Trophoblast cell (in vitro differentiated cells and primary cell): Measurements from ENCODE around the gene VWA1.

Experiments used
- DNase-seq, 2 donors: peaks; one replicate each; pipeline ENCODE4 v3.0.0-alpha.2; 2016
- H2AFZ ChIP-seq: 2 replicates; pipeline ENCODE4 v1.6.1; 2013; ENCODE audit warnings: low read length, moderate library complexity, mild to moderate bottlenecking; ENCODE audit not compliant: insufficient read depth, poor library complexity
- H2AK5ac ChIP-seq: 2 replicates; pipeline ENCODE4 v1.6.1; 2013; ENCODE audit warnings: mild to moderate bottlenecking, low read length
- H2BK120ac ChIP-seq: 2 replicates; pipeline ENCODE4 v1.6.1; 2013; ENCODE audit warnings: low read length, mild to moderate bottlenecking, moderate library complexity; ENCODE audit not compliant: insufficient read depth, poor library complexity
- H2BK12ac ChIP-seq: 2 replicates; pipeline ENCODE4 v1.6.1; 2013; ENCODE audit warnings: mild to moderate bottlenecking, low read length, moderate library complexity
- H2BK5ac ChIP-seq: 2 replicates; pipeline ENCODE4 v1.6.1; 2013; ENCODE audit warnings: low read length, low read depth, moderate library complexity, mild to moderate bottlenecking; ENCODE audit not compliant: poor library complexity
- H3K14ac ChIP-seq: 2 replicates; pipeline ENCODE4 v1.6.1; 2013; ENCODE audit warnings: mild to moderate bottlenecking, low read length
- H3K18ac ChIP-seq: 2 replicates; pipeline ENCODE4 v1.6.1; 2013; ENCODE audit warnings: mild to moderate bottlenecking, low read length
- H3K23ac ChIP-seq: 2 replicates; pipeline ENCODE4 v1.6.1; 2013; ENCODE audit warnings: low read length
- H3K27ac ChIP-seq: 2 replicates; pipeline ENCODE4 v1.5.1; 2013; ENCODE audit warnings: low read depth, mild to moderate bottlenecking, inconsistent platforms, low read length, moderate library complexity
- H3K27me3 ChIP-seq: 2 replicates; pipeline ENCODE4 v1.6.1; 2013; ENCODE audit warnings: inconsistent platforms, mild to moderate bottlenecking, low read length, moderate library complexity; ENCODE audit not compliant: insufficient read depth
- H3K36me3 ChIP-seq, 2 experiments: 1 replicate in 1 of 2; 2 replicates in 1 of 2; pipeline ENCODE4 v1.6.1; 2013; ENCODE audit warnings: low read length in 2 of 2, mild to moderate bottlenecking in 2 of 2, moderate library complexity in 1 of 2; ENCODE audit not compliant: insufficient read depth in 2 of 2, control insufficient read depth in 1 of 2
- H3K4ac ChIP-seq: 2 replicates; pipeline ENCODE4 v1.6.1; 2013; ENCODE audit warnings: low read depth, mild to moderate bottlenecking, low read length, moderate library complexity
- H3K4me1 ChIP-seq, 2 experiments: 1 replicate in 1 of 2; 2 replicates in 1 of 2; pipeline ENCODE4 v1.6.1; 2013; ENCODE audit warnings: low read length in 2 of 2, mild to moderate bottlenecking in 2 of 2, moderate library complexity in 1 of 2; ENCODE audit not compliant: insufficient read depth in 2 of 2, control insufficient read depth in 1 of 2
- H3K4me2 ChIP-seq: 2 replicates; pipeline ENCODE4 v1.6.1; 2013; ENCODE audit warnings: inconsistent platforms, mild to moderate bottlenecking, low read length, moderate library complexity
- H3K4me3 ChIP-seq: 2 replicates; pipeline ENCODE4 v1.5.1; 2013; ENCODE audit warnings: mild to moderate bottlenecking, low read depth, low read length, inconsistent platforms
- H3K79me1 ChIP-seq: one replicate; pipeline ENCODE4 v1.6.1; 2013; ENCODE audit warnings: low read length
- H3K79me2 ChIP-seq: 2 replicates; pipeline ENCODE4 v1.6.1; 2013; ENCODE audit warnings: low read length, mild to moderate bottlenecking; ENCODE audit not compliant: control insufficient read depth, insufficient read depth, poor library complexity
- H3K9ac ChIP-seq: 2 replicates; pipeline ENCODE4 v1.6.1; 2013; ENCODE audit warnings: mild to moderate bottlenecking, low read length
- H3K9me3 ChIP-seq: 2 replicates; pipeline ENCODE4 v1.6.1; 2013; ENCODE audit warnings: low read depth, mild to moderate bottlenecking, control low read depth, inconsistent platforms, low read length; ENCODE audit not compliant: insufficient read depth
- H4K12ac ChIP-seq: 2 replicates; pipeline ENCODE4 v1.6.1; 2013; ENCODE audit warnings: low read depth, mild to moderate bottlenecking, low read length, moderate library complexity
- H4K8ac ChIP-seq: 2 replicates; pipeline ENCODE4 v1.6.1; 2013; ENCODE audit warnings: low read depth, mild to moderate bottlenecking, low read length, moderate library complexity
- H4K91ac ChIP-seq: one replicate; pipeline ENCODE4 v1.6.1; 2013; ENCODE audit warnings: low read depth, mild to moderate bottlenecking, low read length, moderate library complexity
- WGBS: extraction: QIAGEN DNeasy Blood & Tissue Kit; methylation state at CpG from one replicate; pipeline ENCODE4 v1.1.7; 2013; ENCODE audit warnings: missing lambda C conversion rate; ENCODE audit not compliant: insufficient read length, insufficient coverage; ENCODE audit errors: extremely low coverage; 5-methylcytosine and 5-hydroxymethylcytosine counted together

The VWA1 gene

GRCh38 chr1:1432274-1432950 lies 3.1 kb upstream of the VWA1 start:
- H3K79me2 ChIP-seq: peaks cover 35% of the 10 kb centered on the region
- WGBS: no CpG with 5 or more reads among the region's 28 CpGs

DNA sequence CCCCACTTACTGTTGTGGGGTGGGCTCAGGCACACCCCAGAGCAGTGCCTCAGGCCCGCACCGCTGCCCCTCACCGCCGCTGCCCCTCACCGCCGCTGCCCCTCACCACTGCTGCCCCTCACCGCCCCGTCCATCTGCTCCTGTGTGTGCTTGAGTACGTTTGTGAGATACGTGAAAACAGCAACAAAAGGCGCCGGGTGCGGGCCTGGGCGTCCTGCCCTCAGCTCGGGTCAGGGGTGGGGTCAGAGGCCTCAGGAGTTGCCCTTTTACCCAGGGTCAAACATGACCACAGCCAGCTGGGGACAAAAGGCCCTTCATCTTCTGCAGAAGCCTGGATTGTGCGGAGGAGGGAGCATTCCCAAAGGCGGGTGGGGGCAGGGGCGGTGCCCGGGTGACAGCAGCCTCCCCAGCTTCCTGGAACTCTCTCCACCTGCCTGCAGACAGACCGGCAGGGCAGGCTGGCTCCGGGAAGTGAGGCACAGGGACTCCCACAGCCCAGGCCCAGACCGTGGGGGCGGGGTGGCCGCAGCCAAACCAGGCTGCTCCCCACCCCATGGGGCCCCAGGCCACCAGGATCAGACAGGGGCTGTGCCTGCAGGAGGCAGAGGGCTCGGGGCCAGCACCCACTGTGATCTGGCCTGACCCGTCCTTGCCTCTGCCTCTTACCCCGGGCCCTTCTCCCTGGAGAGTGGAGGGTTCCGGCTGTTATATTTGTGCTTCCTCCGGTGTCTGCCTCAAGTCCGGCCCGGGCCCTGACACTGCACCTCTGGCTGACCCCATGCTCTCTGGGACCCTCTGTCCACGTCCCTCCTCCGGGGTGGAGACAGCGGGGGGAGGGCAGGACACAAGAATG lies 2.3 kb upstream of the VWA1 start:
- H2AFZ ChIP-seq: peak overlapping the region; percentile 46
- H3K27me3 ChIP-seq: no peaks in the 10 kb centered on the region
- peak overlapping the region; percentile 99 for H4K91ac ChIP-seq
- peak overlapping the region; percentile 71 for H4K12ac ChIP-seq
- peak overlapping the region; percentile 1 for H3K9ac ChIP-seq
- H3K9me3 ChIP-seq: peaks cover 2% of the 10 kb centered on the region
- peaks cover 59% of the 10 kb centered on the region for H3K79me1 ChIP-seq
- DNase-seq: peak; percentile 96 to 97
- H2BK120ac ChIP-seq: peak overlapping the region; percentile 98
- H3K4me1 ChIP-seq: peaks cover 73 to 76% of the 10 kb centered on the region in 2 experiments
- H3K23ac ChIP-seq: no peak overlapping the region
- peak overlapping the region; percentile 97 for H3K14ac ChIP-seq
- H3K27ac ChIP-seq: peak overlapping the region; percentile 99
- peaks cover 2 to 3% of the 10 kb centered on the region in 2 experiments for H3K36me3 ChIP-seq
- no CpG with 5 or more reads among the region's 34 CpGs for WGBS
- H3K4me3 ChIP-seq: no peak overlapping the region
- H3K4ac ChIP-seq: peak overlapping the region; percentile 83
- H3K18ac ChIP-seq: peak overlapping the region; percentile 99
- peak overlapping the region; percentile 98 for H2AK5ac ChIP-seq
- peak overlapping the region; percentile 38 for H3K4me2 ChIP-seq
- peak overlapping the region; percentile 98 for H2BK5ac ChIP-seq
- peak overlapping the region; percentile 93 for H4K8ac ChIP-seq
- peak overlapping the region; percentile 97 for H2BK12ac ChIP-seq
- peaks cover 35% of the 10 kb centered on the region for H3K79me2 ChIP-seq

More at GRCh38 chr1:1432274-1432950, 3.1 kb upstream of the VWA1 start:
- H2BK12ac ChIP-seq: peak overlapping the region; percentile 80
- no peaks in the 10 kb centered on the region for H3K27me3 ChIP-seq
- H3K27ac ChIP-seq: peak overlapping the region; percentile 99
- H3K18ac ChIP-seq: peak overlapping the region; percentile 81
- DNase-seq: no peak
- H3K36me3 ChIP-seq: peaks cover under 1 to 1% of the 10 kb centered on the region in 2 experiments
- H4K91ac ChIP-seq: peak overlapping the region; percentile 99
- peak overlapping the region; percentile 93 for H3K14ac ChIP-seq
- peak overlapping the region; percentile 83 for H3K4ac ChIP-seq
- H3K23ac ChIP-seq: no peak overlapping the region
- H3K4me1 ChIP-seq: peaks cover 68% of the 10 kb centered on the region in 2 experiments
- H2AFZ ChIP-seq: peak overlapping the region; percentile 46
- peak overlapping the region; percentile 65 for H4K12ac ChIP-seq
- peak overlapping the region; percentile 97 for H2BK5ac ChIP-seq
- H2AK5ac ChIP-seq: peak overlapping the region; percentile 87
- no peak overlapping the region for H3K4me3 ChIP-seq
- peaks cover 62% of the 10 kb centered on the region for H3K79me1 ChIP-seq
- H2BK120ac ChIP-seq: peak overlapping the region; percentile 96
- H3K9me3 ChIP-seq: peaks cover 2% of the 10 kb centered on the region
- H4K8ac ChIP-seq: peak overlapping the region; percentile 93
- H3K9ac ChIP-seq: no peak overlapping the region
- H3K4me2 ChIP-seq: peak overlapping the region; percentile 9

DNA sequence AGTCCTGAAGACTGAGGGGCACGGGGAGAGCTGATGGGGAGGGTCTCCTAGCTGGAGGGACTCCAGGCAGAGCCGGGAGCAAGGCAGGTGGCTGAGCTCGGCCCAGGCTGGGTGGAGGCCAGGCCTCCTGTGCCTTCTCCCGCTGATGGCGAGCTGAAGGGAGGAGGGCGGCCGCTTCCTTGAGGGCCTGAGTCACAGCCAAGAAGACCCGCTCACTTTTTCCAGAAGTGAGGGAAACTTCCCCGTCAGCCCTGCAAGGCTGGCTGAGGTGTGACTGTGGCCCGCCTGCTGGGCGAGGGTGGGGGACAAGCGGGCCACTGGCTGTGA lies 1.7 kb upstream of the VWA1 start:
- H3K27ac ChIP-seq: peak overlapping the region; percentile 99
- H2BK12ac ChIP-seq: peak overlapping the region; percentile 97
- H3K4me3 ChIP-seq: no peak overlapping the region
- H4K91ac ChIP-seq: peak overlapping the region; percentile 99
- peak overlapping the region; percentile 97 for H3K14ac ChIP-seq
- no peak overlapping the region for H3K23ac ChIP-seq
- peak overlapping the region; percentile 98 for H2BK5ac ChIP-seq
- peak overlapping the region; percentile 5 for H2AFZ ChIP-seq
- H3K36me3 ChIP-seq: peaks cover 6% of the 10 kb centered on the region in 2 experiments
- H3K4me2 ChIP-seq: peak overlapping the region; percentile 27
- peaks cover 73 to 80% of the 10 kb centered on the region in 2 experiments for H3K4me1 ChIP-seq
- H3K4ac ChIP-seq: peak overlapping the region; percentile 82
- H3K9me3 ChIP-seq: peaks cover 2% of the 10 kb centered on the region
- H3K27me3 ChIP-seq: no peaks in the 10 kb centered on the region
- peaks cover 58% of the 10 kb centered on the region for H3K79me1 ChIP-seq
- peak overlapping the region; percentile 99 for H3K18ac ChIP-seq
- peak; percentile 75 to 81 for DNase-seq
- H3K79me2 ChIP-seq: peaks cover 35% of the 10 kb centered on the region
- peak overlapping the region; percentile 98 for H2BK120ac ChIP-seq
- WGBS: no CpG with 5 or more reads among the region's 12 CpGs
- H3K9ac ChIP-seq: peak overlapping the region; percentile 6
- peak overlapping the region; percentile 42 for H4K8ac ChIP-seq
- H2AK5ac ChIP-seq: peak overlapping the region; percentile 98
- peak overlapping the region; percentile 71 for H4K12ac ChIP-seq

GRCh38 chr1:1434131-1434823 lies 1.2 kb upstream of the VWA1 start:
- H4K91ac ChIP-seq: peak overlapping the region; percentile 99
- peak overlapping the region; percentile 98 for H2BK5ac ChIP-seq
- H3K23ac ChIP-seq: no peak overlapping the region
- peaks cover 73 to 80% of the 10 kb centered on the region in 2 experiments for H3K4me1 ChIP-seq
- no peaks in the 10 kb centered on the region for H3K27me3 ChIP-seq
- H3K9me3 ChIP-seq: peaks cover 2% of the 10 kb centered on the region
- peak overlapping the region; percentile 6 for H3K9ac ChIP-seq
- H3K36me3 ChIP-seq: peaks cover 11% of the 10 kb centered on the region in 2 experiments
- peak overlapping the region; percentile 99 for H3K27ac ChIP-seq
- WGBS: no CpG with 5 or more reads among the region's 32 CpGs
- peak overlapping the region; percentile 42 for H4K8ac ChIP-seq
- H3K4me2 ChIP-seq: peak overlapping the region; percentile 27
- no peak for DNase-seq
- H2AK5ac ChIP-seq: peak overlapping the region; percentile 98
- H3K14ac ChIP-seq: peak overlapping the region; percentile 97
- peak overlapping the region; percentile 98 for H2BK120ac ChIP-seq
- H4K12ac ChIP-seq: peak overlapping the region; percentile 71
- H3K4ac ChIP-seq: peak overlapping the region; percentile 82
- H3K79me2 ChIP-seq: peaks cover 35% of the 10 kb centered on the region
- peak overlapping the region; percentile 97 for H2BK12ac ChIP-seq
- peaks cover 58% of the 10 kb centered on the region for H3K79me1 ChIP-seq
- no peak overlapping the region for H3K4me3 ChIP-seq
- H2AFZ ChIP-seq: peak overlapping the region; percentile 33
- peak overlapping the region; percentile 99 for H3K18ac ChIP-seq
